GM12878 (cell line): Measurements from ENCODE around the gene TEX22. TPM values are rescaled to one million over a fixed set of nuclear protein-coding genes. Genes with fewer than 3 reads are reported as not detected.

Source experiments
- BACH1 ChIP-seq: fragments of 450-650 bp; IDR thresholded peaks from 2 replicates; pipeline ENCODE4 v1.6.1; 2017; ENCODE audit warnings: mild to moderate bottlenecking, borderline replicate concordance
- JUND ChIP-seq: IDR thresholded peaks from 2 replicates; pipeline ENCODE4 v1.6.1; 2012; ENCODE audit warnings: low read depth, mild to moderate bottlenecking, low read length, improper control_type of control experiment, moderate library complexity
- MYC ChIP-seq: IDR thresholded peaks from 2 replicates; pipeline ENCODE4 v1.6.1; 2011; ENCODE audit warnings: mild to moderate bottlenecking, low read length, moderate library complexity, inconsistent platforms; ENCODE audit not compliant: insufficient read depth, insufficient replicate concordance, insufficient read length, severe bottlenecking
- RUNX3 ChIP-seq: IDR thresholded peaks from 2 replicates; pipeline ENCODE4 v1.6.1; 2012; ENCODE audit warnings: low read length, inconsistent platforms
- STAT1 ChIP-seq: fragments of 450-650 bp; conservative IDR thresholded peaks from 2 replicates; pipeline ENCODE4 v1.6.1; 2014; ENCODE audit warnings: antibody characterized with exemption, mild to moderate bottlenecking
- ZBTB40 ChIP-seq: fragments of 450-650 bp; IDR thresholded peaks from 2 replicates; pipeline ENCODE4 v1.6.1; 2016; ENCODE audit warnings: mild to moderate bottlenecking, moderate library complexity, borderline replicate concordance
- polyA plus RNA-seq, 11 experiments: library from polyadenylated mRNA; depleted of rRNA in 4 of 11; unstranded in 6 of 11; stranded (reverse) in 5 of 11; fragments of >200 nt; fragmentation: Nextera tagmentation in 4 of 11; fragmentation: Illumina TruSeq in 1 of 11; extraction: Ambion mirVana in 4 of 11; extraction: Trizol in 1 of 11; gene quantifications; 1 replicate in 1 of 11; 2 replicates in 10 of 11; pipeline versions ENCODE4 v1.2.1 to v1.2.3, GENCODE V29; 2011 to 2016; ENCODE audit warnings: inconsistent platforms in 2 of 11, missing spikeins in 2 of 11, low read depth in 1 of 11
- total RNA-seq, 4 experiments: library from RNA; depleted of rRNA in 3 of 4; stranded (reverse); fragments of >200 nt in 3 of 4; fragmentation: Illumina TruSeq in 1 of 4; extraction: Trizol in 1 of 4; gene quantifications; 2 replicates each; pipeline versions ENCODE4 v1.2.1 to v1.2.3, GENCODE V29; 2013 to 2021
- TF ChIP-seq, protein P1 (sequence below): IDR thresholded peaks from 2 replicates; pipeline ENCODE4 v1.6.1; 2012; ENCODE audit warnings: low read depth, low read length, improper control_type of control experiment

The TEX22 gene
- total and polyA plus RNA-seq, 10 of the 15 experiments (the other 5 are each of a cell fraction or from before 2014, with no cell fraction given): 0.02 to 4.0 (median 0.63) TPM; not detected in 1

- peak; percentile 81 for TF ChIP-seq ZBTB40
- TF ChIP-seq, protein P1, sequence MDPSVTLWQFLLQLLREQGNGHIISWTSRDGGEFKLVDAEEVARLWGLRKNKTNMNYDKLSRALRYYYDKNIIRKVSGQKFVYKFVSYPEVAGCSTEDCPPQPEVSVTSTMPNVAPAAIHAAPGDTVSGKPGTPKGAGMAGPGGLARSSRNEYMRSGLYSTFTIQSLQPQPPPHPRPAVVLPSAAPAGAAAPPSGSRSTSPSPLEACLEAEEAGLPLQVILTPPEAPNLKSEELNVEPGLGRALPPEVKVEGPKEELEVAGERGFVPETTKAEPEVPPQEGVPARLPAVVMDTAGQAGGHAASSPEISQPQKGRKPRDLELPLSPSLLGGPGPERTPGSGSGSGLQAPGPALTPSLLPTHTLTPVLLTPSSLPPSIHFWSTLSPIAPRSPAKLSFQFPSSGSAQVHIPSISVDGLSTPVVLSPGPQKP: peak; percentile 89
- peak; percentile 59; the same call in 1 of the 2 replicates for TF ChIP-seq STAT1
- TF ChIP-seq JUND: 0 out of 2 replicates have a peak, but pooled peaks have one; percentile 8
- peak; percentile 87 for TF ChIP-seq BACH1
- peak; percentile 79 for TF ChIP-seq RUNX3
- TF ChIP-seq MYC: peak; percentile 11
- TF ChIP-seq, all 136 proteins: peak for 50
These were observed at the start of gene TEX22 (continued) for GRCh38 chr14:105398044-105398725.
